Nephron progenitor cell (in vitro differentiated cells): ENCODE data around the gene SPAG17.

ENCODE experiments used
- DNase-seq: peaks from one replicate; pipeline ENCODE4 v3.0.0; 2021
- H3K27ac Mint-ChIP-seq: 2 replicates; pipeline ENCODE4 v1.8.0; 2021; ENCODE audit warnings: mild to moderate bottlenecking, moderate library complexity, mixed read lengths
- H3K27me3 Mint-ChIP-seq: 2 replicates; pipeline ENCODE4 v1.8.0; 2021; ENCODE audit warnings: mild to moderate bottlenecking, low read depth, mixed read lengths; ENCODE audit not compliant: poor library complexity
- H3K36me3 Mint-ChIP-seq: 2 replicates; pipeline ENCODE4 v1.8.0; 2021; ENCODE audit warnings: low read depth, mixed read lengths
- H3K4me1 Mint-ChIP-seq: 2 replicates; pipeline ENCODE4 v1.8.0; 2021; ENCODE audit warnings: mixed read lengths
- H3K4me3 Mint-ChIP-seq: 2 replicates; pipeline ENCODE4 v1.8.0; 2021; ENCODE audit warnings: mild to moderate bottlenecking, moderate library complexity, mixed read lengths
- H3K9me3 Mint-ChIP-seq: 2 replicates; pipeline ENCODE4 v1.8.0; 2021; ENCODE audit warnings: mild to moderate bottlenecking, moderate library complexity, mixed read lengths
- TF ChIP-seq, protein P1 (sequence below): fragments of 200-600 bp; sonication (generic); IDR thresholded peaks from 2 replicates; pipeline ENCODE4 v1.5.0; 2021; ENCODE audit warnings: antibody characterized with exemption

Gene SPAG17

DNA sequence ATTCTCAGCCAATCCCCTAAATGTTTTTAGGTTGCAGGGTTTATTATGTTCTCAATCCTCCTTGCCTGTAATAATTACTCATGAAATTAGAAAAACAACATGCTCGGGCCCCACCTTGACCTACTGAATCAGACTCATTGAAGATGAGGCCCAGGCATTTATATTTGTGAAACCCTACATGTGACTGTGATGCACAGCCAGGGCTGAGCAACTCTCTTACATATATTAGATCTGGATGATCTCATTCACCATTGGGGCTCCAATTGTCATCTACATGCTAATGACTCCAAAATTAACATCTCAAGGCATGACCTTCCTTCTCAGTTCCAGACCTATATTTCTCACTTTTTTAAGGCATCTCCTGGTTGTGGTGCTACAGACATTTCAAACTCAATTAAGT lies 152.1 kb downstream of the SPAG17 start:
- DNase-seq = no peak
- H3K4me1 Mint-ChIP-seq = no peaks in the 10 kb centered on the region
- H3K9me3 Mint-ChIP-seq = no peaks in the 10 kb centered on the region
- TF ChIP-seq, protein P1, sequence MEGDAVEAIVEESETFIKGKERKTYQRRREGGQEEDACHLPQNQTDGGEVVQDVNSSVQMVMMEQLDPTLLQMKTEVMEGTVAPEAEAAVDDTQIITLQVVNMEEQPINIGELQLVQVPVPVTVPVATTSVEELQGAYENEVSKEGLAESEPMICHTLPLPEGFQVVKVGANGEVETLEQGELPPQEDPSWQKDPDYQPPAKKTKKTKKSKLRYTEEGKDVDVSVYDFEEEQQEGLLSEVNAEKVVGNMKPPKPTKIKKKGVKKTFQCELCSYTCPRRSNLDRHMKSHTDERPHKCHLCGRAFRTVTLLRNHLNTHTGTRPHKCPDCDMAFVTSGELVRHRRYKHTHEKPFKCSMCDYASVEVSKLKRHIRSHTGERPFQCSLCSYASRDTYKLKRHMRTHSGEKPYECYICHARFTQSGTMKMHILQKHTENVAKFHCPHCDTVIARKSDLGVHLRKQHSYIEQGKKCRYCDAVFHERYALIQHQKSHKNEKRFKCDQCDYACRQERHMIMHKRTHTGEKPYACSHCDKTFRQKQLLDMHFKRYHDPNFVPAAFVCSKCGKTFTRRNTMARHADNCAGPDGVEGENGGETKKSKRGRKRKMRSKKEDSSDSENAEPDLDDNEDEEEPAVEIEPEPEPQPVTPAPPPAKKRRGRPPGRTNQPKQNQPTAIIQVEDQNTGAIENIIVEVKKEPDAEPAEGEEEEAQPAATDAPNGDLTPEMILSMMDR = no peak
- H3K36me3 Mint-ChIP-seq = peaks cover 5% of the 10 kb centered on the region
- no peak overlapping the region for H3K27ac Mint-ChIP-seq
- no peak overlapping the region for H3K4me3 Mint-ChIP-seq
- no peaks in the 10 kb centered on the region for H3K27me3 Mint-ChIP-seq

DNA sequence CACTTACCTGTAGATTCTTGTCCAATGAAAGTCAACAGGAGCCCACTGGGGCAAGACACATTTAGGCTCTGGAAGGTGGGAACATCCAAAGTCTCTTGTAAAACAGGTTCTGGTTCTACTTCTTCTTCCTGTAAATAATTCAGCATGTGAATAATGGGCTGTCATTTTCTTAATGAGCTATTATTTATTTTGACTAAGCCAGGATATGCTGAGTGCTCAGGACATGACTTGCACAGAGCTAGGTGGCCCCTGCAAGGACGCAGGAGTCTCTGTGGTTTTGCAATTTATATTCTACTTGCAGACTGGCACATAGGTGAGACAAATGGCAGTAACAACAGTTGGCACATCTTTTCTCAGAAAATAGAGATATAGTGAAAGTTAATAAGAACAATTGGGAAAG lies 156.8 kb downstream of the SPAG17 start:
- Mint-ChIP-seq H3K4me3 (no peak overlapping the region), H3K4me1 (no peaks in the 10 kb centered on the region)

DNA sequence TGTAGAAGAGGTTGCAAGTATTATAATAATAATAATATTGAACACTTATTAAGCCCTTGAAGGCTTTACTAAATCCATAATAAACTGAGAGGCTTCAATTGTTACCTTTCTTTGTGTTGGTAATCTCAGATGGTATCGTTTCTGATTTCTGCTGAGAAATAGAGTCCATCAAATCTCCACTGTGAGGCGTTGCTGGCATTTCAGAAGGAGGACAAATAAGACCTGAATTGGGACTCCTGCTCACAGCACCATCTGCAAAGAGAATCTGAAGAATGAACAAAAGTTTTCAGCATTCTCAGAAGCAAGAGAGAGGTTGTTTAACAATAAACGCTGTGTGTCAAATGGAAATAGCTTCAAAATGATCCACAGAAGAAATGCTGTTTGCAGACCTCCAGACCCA lies 161.8 kb downstream of the SPAG17 start:
- Mint-ChIP-seq H3K27ac (no peak overlapping the region), H3K9me3 (no peaks in the 10 kb centered on the region), H3K4me3 (no peak overlapping the region), H3K36me3 (no peaks in the 10 kb centered on the region), H3K27me3 (peaks cover 6% of the 10 kb centered on the region), H3K4me1 (no peaks in the 10 kb centered on the region)
- TF ChIP-seq, protein P1 = no peak
- DNase-seq = no peak

More for the DNA sequence above, 156.8 kb downstream of the SPAG17 start:
- no peaks in the 10 kb centered on the region for H3K9me3 Mint-ChIP-seq
- H3K27me3 Mint-ChIP-seq = peaks cover 6% of the 10 kb centered on the region
- H3K36me3 Mint-ChIP-seq = peaks cover 5% of the 10 kb centered on the region
- DNase-seq = no peak
- H3K27ac Mint-ChIP-seq = no peak overlapping the region
- TF ChIP-seq, protein P1 = no peak

DNA sequence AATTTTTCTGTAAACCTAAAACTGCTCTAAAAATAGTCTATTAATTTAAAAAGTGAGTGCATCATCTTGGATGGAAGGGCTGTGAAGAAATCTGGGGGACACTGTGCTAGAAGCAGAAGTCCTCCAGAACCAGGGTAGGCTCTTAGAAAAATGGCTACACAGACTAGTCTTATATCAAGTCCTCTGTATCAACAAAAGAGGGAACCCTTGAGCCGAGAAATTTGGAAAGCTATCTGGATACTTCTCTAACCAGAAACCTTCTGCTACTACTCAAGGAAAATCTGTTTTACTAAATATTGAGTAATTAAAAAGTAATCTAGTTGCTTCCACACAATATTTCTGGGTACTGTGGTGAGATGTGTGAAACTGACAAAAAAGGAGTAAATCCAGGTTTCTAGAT lies 163.4 kb downstream of the SPAG17 start:
- no peak for DNase-seq
- Mint-ChIP-seq H3K4me1 (no peaks in the 10 kb centered on the region), H3K4me3 (no peak overlapping the region), H3K27ac (no peak overlapping the region), H3K36me3 (no peaks in the 10 kb centered on the region), H3K9me3 (no peaks in the 10 kb centered on the region), H3K27me3 (peaks cover 6% of the 10 kb centered on the region)
- TF ChIP-seq, protein P1 = no peak

DNA sequence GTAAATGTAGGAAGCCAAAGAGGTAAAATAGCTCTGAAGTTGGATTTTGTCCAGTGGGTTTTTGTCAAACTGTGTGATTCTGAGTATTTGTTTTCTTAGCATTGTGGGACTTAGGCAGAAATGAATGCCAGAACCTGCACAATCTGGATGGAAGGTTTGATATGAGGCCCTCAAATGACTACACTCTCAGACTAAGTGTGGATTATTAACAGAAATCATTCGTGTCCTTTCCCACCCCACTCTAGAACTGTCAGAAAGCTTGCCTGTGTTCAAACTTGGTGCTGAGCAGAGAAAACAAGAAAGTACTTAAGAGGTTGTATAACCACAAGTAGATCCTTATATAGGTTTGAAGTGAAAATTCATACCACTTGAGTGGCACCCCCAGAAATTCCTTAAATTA lies 167.0 kb downstream of the SPAG17 start:
- Mint-ChIP-seq H3K36me3 (no peaks in the 10 kb centered on the region), H3K4me1 (no peaks in the 10 kb centered on the region), H3K4me3 (no peak overlapping the region), H3K27me3 (no peaks in the 10 kb centered on the region), H3K27ac (no peak overlapping the region), H3K9me3 (no peaks in the 10 kb centered on the region)
- TF ChIP-seq, protein P1 = no peak
- DNase-seq = no peak

DNA sequence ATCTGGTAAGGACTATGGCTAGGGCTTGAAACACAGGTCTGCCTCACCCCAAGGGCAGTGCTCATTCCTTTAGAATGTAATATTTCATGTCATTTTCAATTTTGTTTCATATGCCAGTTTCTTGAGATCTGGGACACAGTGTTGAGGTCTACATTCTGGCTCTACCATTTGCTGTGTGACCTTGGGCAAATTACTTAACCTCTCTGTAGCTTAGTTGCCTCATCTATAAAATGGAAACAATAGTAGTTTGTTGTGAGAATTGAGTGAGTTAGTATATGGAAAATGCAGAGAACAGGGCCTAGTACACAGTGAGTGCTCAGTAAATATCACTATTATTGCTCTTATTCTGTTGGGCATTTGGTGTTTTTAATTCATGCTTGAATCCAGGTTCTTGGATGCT lies 171.1 kb downstream of the SPAG17 start:
- Mint-ChIP-seq H3K27me3 (no peaks in the 10 kb centered on the region), H3K9me3 (no peaks in the 10 kb centered on the region), H3K4me3 (no peak overlapping the region), H3K27ac (no peak overlapping the region), H3K4me1 (no peaks in the 10 kb centered on the region), H3K36me3 (no peaks in the 10 kb centered on the region)
- TF ChIP-seq, protein P1 = no peak
- DNase-seq = no peak
